Keratinocyte (primary cell): ENCODE results near the gene RETSAT. TPM values are rescaled to one million over a fixed set of nuclear protein-coding genes. Genes with fewer than 3 reads are reported as not detected.

ENCODE experiments used
- DNase-seq: peaks from one replicate; pipeline ENCODE4 v3.0.0-alpha.2; 2011; ENCODE audit warnings: low read depth, missing footprints, low spot score
- FAIRE-seq: peaks from 2 replicates; lab custom pipeline; 2011; peaks lifted over from hg19 to GRCh38; lab: Jason Lieb, UNC
- H2AFZ ChIP-seq: 2 replicates; pipeline ENCODE4 v1.6.0; 2012; ENCODE audit warnings: low read length, control low read depth, inconsistent platforms; ENCODE audit not compliant: control insufficient read depth
- H3K27ac ChIP-seq: 2 replicates; pipeline ENCODE4 v1.5.1; 2011; ENCODE audit warnings: low read length; ENCODE audit not compliant: control insufficient read depth, insufficient read depth
- H3K27me3 ChIP-seq: 3 replicates; pipeline ENCODE4 v1.6.0; 2011; ENCODE audit warnings: low read length; ENCODE audit not compliant: control insufficient read depth, insufficient read depth; ENCODE audit errors: extremely low read depth
- H3K36me3 ChIP-seq, 2 experiments: 2 replicates in 1 of 2; 3 replicates in 1 of 2; pipeline ENCODE4 v1.5.1; 2011; ENCODE audit warnings: low read length in 2 of 2, mild to moderate bottlenecking in 1 of 2; ENCODE audit not compliant: control insufficient read depth in 2 of 2, insufficient read depth in 2 of 2; ENCODE audit errors: extremely low read depth in 1 of 2
- H3K4me1 ChIP-seq: 3 replicates; pipeline ENCODE4 v1.5.1; 2011; ENCODE audit warnings: low read length; ENCODE audit not compliant: control insufficient read depth, insufficient read depth; ENCODE audit errors: extremely low read depth
- H3K4me2 ChIP-seq: 3 replicates; pipeline ENCODE4 v1.6.0; 2011; ENCODE audit warnings: low read depth, low read length; ENCODE audit not compliant: control insufficient read depth, insufficient read depth; ENCODE audit errors: extremely low read depth
- H3K4me3 ChIP-seq, 3 experiments: fragments of 200-600 bp in 1 of 3; sonication (generic) in 1 of 3; 2 replicates in 2 of 3; 3 replicates in 1 of 3; pipeline ENCODE4 v1.5.1; 2011 to 2016; ENCODE audit warnings: low read length in 3 of 3, mild to moderate bottlenecking in 3 of 3, control low read depth in 2 of 3, inconsistent platforms in 1 of 3, low read depth in 1 of 3, mixed read lengths in 1 of 3, mixed run types in 1 of 3, moderate library complexity in 1 of 3; ENCODE audit not compliant: control insufficient read depth in 2 of 3, insufficient read depth in 2 of 3; ENCODE audit errors: extremely low read depth in 1 of 3
- H3K79me2 ChIP-seq: 2 replicates; pipeline ENCODE4 v1.6.0; 2012; ENCODE audit warnings: low read length; ENCODE audit not compliant: control insufficient read depth, insufficient read depth
- H3K9ac ChIP-seq: 3 replicates; pipeline ENCODE4 v1.6.0; 2011; ENCODE audit warnings: low read length; ENCODE audit not compliant: control insufficient read depth, insufficient read depth; ENCODE audit errors: extremely low read depth
- H3K9me1 ChIP-seq: 3 replicates; pipeline ENCODE4 v1.6.0; 2011; ENCODE audit warnings: low read length; ENCODE audit not compliant: control insufficient read depth, insufficient read depth; ENCODE audit errors: extremely low read depth
- H3K9me3 ChIP-seq: 2 replicates; pipeline ENCODE4 v1.5.1; 2012; ENCODE audit warnings: low read depth, low read length; ENCODE audit not compliant: control insufficient read depth
- H4K20me1 ChIP-seq: 3 replicates; pipeline ENCODE4 v1.6.0; 2011; ENCODE audit warnings: low read length; ENCODE audit not compliant: control insufficient read depth, insufficient read depth; ENCODE audit errors: extremely low read depth
- EZH2 ChIP-seq: IDR thresholded peaks from one replicate; pipeline ENCODE4 v1.6.1; 2012; ENCODE audit warnings: inconsistent platforms, mild to moderate bottlenecking, low read length, moderate library complexity
- dilution Hi-C: fragments of 300-500 bp; cut with MboI; formaldehyde crosslinking; loops from one replicate; pipeline ENCODE4 v1.7.0; 2020; ENCODE audit warnings: low sequenced_read_pairs; ENCODE audit not compliant: extremely low pct_ligation_motif_present
- polyA plus RNA-seq, 5 experiments: library from polyadenylated mRNA; depleted of rRNA in 3 of 5; stranded (reverse) in 3 of 5; stranded (forward) in 1 of 5; unstranded in 1 of 5; fragments of >200 nt; gene quantifications; 1 replicate in 1 of 5; 2 replicates in 3 of 5; 3 replicates in 1 of 5; pipeline versions ENCODE4 v1.2.1 to v1.2.3, GENCODE V29; 2011 to 2012; ENCODE audit warnings: missing spikeins in 2 of 5, low read depth in 1 of 5, low replicate concordance in 1 of 5
- TF ChIP-seq, protein P1 (sequence below), 3 experiments: IDR thresholded peaks in 1 of 3; conservative IDR thresholded peaks in 1 of 3; optimal IDR thresholded peaks in 1 of 3; 2 replicates in 2 of 3; 3 replicates in 1 of 3; pipeline versions ENCODE3 to v1.5.1; 2011; ENCODE audit warnings: low read length in 3 of 3, mild to moderate bottlenecking in 3 of 3, moderate library complexity in 2 of 3, control low read depth in 1 of 3, inconsistent platforms in 1 of 3; ENCODE audit not compliant: insufficient read depth in 2 of 3; ENCODE audit errors: extremely low read depth in 1 of 3

Gene RETSAT
- polyA plus RNA-seq, 1 donor (not counting 4 experiments of a cell fraction or from before 2014, with no cell fraction given), result 74.0 TPM

DNA sequence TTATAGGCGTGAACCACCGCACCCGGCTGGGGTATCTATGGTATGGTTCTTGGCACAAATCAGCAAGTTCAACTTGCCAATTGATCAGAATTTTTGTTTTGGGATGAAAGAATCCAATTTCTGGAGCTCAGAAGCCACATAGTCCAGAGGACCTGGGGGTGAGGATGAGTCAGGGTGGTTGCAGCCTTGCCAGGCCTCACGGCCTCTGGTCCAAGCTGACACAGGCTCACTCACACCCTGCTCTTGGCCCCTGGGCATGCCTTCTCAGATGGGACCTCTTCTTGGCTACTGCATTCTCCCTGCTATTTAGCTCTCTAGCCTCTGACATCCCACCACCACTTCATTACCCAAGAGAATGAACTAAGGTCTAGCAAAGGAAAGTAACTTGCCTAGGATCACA, 39.5 kb upstream of the RETSAT start:
- Histone ChIP-seq H3K9me1 (no peaks in the 10 kb centered on the region), H3K9ac (no peak overlapping the region), H3K36me3 (peaks cover 43 to 58% of the 10 kb centered on the region in 2 experiments), H3K27me3 (no peaks in the 10 kb centered on the region), H3K27ac (no peak overlapping the region), H3K79me2 (no peaks in the 10 kb centered on the region), H3K9me3 (no peaks in the 10 kb centered on the region), H3K4me1 (peaks cover 8% of the 10 kb centered on the region), H4K20me1 (no peaks in the 10 kb centered on the region), H2AFZ (no peak overlapping the region), H3K4me3 (no peak overlapping the region), H3K4me2 (no peak overlapping the region)
- FAIRE-seq (no peak), DNase-seq (no peak)
- TF ChIP-seq EZH2, result no peak
- TF ChIP-seq, protein P1, sequence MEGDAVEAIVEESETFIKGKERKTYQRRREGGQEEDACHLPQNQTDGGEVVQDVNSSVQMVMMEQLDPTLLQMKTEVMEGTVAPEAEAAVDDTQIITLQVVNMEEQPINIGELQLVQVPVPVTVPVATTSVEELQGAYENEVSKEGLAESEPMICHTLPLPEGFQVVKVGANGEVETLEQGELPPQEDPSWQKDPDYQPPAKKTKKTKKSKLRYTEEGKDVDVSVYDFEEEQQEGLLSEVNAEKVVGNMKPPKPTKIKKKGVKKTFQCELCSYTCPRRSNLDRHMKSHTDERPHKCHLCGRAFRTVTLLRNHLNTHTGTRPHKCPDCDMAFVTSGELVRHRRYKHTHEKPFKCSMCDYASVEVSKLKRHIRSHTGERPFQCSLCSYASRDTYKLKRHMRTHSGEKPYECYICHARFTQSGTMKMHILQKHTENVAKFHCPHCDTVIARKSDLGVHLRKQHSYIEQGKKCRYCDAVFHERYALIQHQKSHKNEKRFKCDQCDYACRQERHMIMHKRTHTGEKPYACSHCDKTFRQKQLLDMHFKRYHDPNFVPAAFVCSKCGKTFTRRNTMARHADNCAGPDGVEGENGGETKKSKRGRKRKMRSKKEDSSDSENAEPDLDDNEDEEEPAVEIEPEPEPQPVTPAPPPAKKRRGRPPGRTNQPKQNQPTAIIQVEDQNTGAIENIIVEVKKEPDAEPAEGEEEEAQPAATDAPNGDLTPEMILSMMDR (optimal IDR thresholded peaks at IDR 0.05 in 1 of 3, IDR thresholded peaks at IDR 0.05 in 1 of 3, conservative IDR thresholded peaks at IDR 0.05 in 1 of 3; ENCODE audit: extremely low read depth in 1 of 3, insufficient read depth in 2 of 3, low read length in 3 of 3), result no peak
- dilution Hi-C loops, result no loop called here

DNA sequence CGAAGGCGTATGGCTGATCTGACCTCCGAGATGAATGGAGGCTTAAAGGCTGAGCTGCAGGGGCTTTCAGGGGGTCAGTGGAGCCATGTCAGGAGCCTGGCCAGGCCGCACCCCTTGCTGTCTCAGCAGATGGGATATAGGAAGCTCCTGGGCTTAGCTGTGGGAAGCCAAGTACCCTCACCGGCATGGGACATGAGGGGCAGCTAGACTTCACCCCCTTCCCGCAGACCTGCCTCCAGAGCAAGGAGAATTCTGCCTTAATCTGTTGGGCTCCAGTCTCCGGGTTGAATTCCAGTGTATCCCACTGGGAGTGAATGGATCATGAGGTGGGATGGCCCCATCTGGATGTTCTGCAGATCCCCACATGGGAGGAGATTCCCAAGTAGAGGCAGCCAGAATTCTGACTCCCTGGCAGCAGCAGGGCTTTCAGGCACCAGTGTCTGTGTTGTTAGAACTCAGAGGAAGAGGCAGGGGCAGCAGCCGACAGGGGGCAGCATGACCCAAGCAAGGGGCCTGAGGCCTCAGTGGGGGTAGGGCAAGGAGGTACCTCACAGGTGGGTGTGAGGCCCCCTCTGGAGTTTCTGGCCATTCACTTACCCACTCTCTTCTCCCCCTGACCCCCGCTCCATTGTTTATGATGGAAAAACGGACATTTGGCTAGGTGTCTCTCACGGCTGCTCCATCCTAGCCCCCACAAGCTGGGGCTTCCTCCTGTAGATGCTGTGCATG, 36.8 kb upstream of the RETSAT start:
- Histone ChIP-seq H4K20me1 (no peaks in the 10 kb centered on the region), H3K27ac (no peak overlapping the region), H3K9me3 (no peaks in the 10 kb centered on the region), H3K4me2 (no peak overlapping the region), H3K9me1 (no peaks in the 10 kb centered on the region), H3K36me3 (peaks cover 44 to 45% of the 10 kb centered on the region in 2 experiments), H3K79me2 (no peaks in the 10 kb centered on the region), H3K4me1 (no peaks in the 10 kb centered on the region), H2AFZ (no peak overlapping the region), H3K27me3 (no peaks in the 10 kb centered on the region), H3K9ac (no peak overlapping the region), H3K4me3 (no peak overlapping the region)
- FAIRE-seq, result no peak
- no peak for TF ChIP-seq EZH2
- TF ChIP-seq, protein P1 (optimal IDR thresholded peaks at IDR 0.05 in 1 of 3, IDR thresholded peaks at IDR 0.05 in 1 of 3, conservative IDR thresholded peaks at IDR 0.05 in 1 of 3; ENCODE audit: extremely low read depth in 1 of 3, insufficient read depth in 2 of 3, low read length in 3 of 3), result peak; percentile 70 to 89 (median 80)
- dilution Hi-C loops, result no loop called here
- DNase-seq, result no peak
